NCI-H128 (cell line): ENCODE results near the gene MCM3.

Source experiments
- DNase-seq: peaks from one replicate; lab custom pipeline; 2025; ENCODE audit not compliant: unreplicated experiment; lab: John Stamatoyannopoulos, UW

Gene MCM3

GRCh38 chr6:52284460-52285176 is at the start of gene MCM3:
MCM3 (minus strand) TSS chr6:52284742; CDS start chr6:52284674, 68 bp downstream.
- DNase-seq, result peak; percentile 95

- DNase-seq, result no peak
These were observed 49.3 kb upstream of the MCM3 start for GRCh38 chr6:52333840-52334200.

- DNase-seq, result no peak
These were observed 47.4 kb upstream of the MCM3 start for GRCh38 chr6:52331793-52332457.

DNA sequence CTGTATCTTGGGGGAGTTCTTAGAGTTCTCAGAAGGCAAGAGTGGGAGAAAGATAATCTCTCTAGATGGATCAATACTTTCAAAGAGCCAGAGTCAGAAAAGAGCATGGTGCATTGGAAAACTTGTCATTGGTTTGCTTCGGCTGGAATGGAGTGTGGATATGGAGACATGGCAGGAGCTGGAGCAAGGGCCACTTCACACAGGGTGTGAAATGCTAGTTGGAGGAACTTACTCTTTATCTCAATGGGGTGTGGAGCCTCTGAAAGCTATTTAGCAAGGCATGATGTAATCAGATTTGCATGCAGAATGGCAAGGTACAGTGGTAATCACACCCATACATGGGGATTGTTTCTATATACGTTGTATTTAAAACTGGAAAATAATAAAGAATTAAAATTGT is 45.9 kb upstream of the MCM3 start:
- no peak for DNase-seq

- no peak for DNase-seq
These were observed 44.2 kb upstream of the MCM3 start for GRCh38 chr6:52328729-52329128.

DNA sequence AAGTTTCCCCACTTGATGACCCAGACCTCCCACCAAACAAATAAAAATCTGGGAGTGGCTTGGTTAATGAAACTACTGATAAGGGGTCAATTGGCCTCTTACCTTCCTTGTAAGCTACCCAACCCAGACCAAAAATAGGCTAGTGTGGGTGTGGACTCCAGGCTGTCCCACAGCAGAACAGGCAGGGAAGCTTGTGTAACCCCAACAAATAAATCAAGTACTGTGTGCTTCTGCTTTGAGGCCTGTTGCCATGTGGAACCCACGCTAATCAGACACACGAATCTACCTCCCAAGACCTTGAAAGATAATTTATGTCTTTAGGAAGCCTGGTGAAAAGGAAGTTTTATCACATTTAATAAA is 43.7 kb upstream of the MCM3 start:
- DNase-seq, result no peak

DNA sequence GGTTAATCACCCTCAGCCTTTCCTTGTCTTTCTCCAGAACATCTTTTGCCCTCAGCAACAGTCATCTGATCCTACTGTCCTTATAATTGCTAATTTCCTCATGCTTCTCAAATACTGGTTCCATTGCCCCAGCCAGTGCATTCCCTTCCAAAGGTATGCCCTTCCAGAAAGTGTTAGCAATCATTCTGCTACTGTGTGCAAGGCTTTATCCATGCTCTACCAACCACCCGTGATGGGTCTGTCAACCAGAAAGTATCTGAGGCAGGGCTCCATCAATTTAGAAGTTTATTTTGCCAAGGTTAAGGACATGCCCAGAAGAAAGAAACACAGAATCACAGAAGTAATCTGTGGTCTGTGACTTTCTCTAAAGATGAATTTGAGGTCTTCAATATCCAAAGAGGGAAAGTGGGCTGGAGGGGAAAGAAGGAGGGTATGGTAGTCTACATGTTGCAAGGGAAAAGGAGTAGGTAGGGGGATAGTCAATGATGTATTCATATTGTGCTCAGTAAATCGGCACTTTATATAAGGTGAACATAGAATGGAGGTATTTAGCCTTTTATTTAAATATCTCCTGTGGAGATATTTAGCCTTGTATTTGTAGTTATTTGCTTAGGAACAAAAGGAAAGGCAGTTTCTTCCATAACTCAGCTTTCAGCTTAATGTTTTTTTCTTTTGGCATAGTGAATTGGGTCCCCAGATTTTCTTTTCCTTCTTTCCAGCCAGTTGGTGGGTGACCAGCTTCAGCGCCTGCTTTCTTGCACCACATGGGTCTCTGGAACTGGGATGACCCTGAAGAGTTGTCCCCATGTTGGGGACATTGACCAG is 42.2 kb upstream of the MCM3 start:
- DNase-seq, result no peak

- no peak for DNase-seq
These were observed 41.3 kb upstream of the MCM3 start for GRCh38 chr6:52325695-52326471.

DNA sequence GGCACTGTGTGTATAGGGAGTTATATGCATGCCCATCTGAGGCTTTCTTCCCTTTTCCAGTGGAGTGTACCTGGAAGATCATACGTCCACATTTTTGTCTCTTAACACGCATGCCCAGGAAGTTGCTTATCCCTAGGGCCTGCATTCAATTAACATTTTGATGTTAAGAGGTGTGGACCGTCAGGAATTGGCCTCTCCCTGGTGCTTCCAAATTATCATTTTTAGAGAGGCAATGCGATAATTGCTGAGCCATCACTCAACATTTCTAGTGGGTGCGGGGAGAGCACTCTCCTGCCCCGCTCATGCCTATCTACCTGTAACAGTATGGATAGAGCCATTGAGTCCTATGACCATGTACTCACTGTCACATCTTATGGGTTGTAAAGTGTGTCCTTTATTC is 39.6 kb upstream of the MCM3 start:
- no peak for DNase-seq

DNA sequence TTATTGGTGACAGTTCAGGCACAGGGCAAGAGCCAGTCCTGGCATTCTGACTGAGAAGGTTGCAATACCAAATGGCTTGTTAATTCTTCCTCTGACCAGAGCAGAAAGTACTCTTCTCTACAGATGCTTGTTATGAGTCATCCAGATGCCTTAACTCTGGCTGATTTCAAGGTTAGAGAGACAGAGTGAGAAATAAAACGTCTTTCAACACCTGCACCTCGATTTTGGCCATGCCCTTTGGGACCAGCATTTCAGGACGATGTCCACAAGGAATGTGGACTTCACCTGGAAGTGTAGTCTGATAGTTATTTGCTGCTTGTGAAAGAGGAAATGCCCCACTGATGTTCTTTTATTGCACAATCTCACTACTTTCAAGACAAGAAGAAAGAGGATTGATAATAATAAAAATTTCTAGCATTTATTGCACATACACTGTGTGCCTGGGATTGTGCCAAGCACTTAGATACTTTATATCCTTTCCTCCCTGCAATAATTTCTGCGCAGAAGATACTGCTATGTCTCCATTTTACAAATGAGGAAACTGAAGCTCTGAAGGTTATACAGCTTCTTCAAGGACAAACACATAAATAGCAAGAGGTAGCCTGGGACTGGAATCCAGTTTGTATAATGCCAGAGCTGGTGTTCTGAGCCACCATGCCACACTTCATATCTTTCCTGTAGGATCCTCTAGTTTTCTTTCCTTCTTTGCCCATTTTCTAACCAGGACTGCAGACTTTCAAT is 33.5 kb upstream of the MCM3 start:
- no peak for DNase-seq

- DNase-seq, result no peak
These were observed 32.7 kb upstream of the MCM3 start for GRCh38 chr6:52317211-52317610.

- DNase-seq, result no peak
These were observed 30.2 kb upstream of the MCM3 start for GRCh38 chr6:52314752-52315151.

DNA sequence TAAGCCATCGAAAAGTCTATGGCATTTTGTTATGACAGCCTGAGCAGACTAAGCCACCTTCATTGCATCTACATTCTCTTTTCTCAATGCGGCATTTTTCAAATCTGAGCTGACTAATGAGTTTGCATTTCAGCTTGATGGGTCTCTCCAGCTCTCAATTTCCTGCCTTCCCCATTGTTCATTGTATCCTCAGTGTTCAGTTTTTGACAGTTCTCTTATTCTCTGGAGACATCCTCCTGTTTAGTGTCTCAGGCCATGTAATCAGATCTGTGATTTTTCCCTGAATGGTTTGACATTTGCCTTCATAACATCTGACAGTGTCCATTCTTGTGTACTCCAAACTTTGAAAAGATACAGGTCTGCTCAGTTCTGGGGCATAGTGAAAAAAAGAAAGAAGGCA is 27.9 kb upstream of the MCM3 start:
- no peak for DNase-seq

GRCh38 chr6:52310932-52311331 is 26.4 kb upstream of the MCM3 start:
- DNase-seq, result no peak

GRCh38 chr6:52307900-52308372 is 23.4 kb upstream of the MCM3 start:
- DNase-seq, result no peak

DNA sequence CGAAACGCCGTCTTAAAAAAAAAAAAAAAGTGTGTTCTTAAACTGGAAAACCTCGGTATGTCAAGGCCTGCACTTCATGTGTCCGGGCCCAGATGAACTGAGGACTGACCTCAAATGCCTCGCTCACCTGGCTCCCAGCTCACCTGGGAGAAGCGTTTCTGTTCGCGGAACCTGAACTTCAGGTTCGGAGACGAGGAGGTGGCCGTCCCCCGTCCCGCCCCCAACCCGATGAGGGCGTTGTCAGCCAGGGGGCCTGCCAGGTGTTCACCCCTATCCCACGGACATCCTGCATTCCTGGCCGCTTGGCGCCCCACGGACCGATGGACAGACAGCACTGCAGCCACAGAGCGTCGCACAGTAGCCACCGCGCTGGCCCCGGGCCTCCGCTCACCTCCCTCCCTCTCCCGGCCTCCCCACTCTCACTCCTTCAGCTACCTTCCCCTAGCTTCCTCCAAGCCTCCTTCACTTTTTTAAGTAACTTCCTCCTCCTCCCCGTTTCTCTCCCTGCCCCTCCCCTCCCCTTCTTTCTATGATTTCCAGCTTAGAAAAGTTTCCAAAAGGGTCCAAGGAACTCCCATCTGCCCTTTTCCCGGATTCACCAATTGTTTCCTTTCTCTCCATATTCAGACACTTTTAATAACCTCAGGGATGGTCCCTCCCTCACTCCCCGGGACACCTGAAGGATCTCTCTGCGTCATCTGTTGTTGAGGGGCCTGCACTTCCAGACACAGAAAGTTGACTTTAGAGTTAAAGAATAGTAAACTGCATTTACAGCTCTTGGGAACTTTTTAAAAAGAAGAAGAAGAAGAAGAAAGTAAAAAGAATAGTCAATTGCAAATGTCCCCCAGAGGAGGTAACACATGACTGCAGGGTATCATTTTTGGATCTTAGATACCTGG is 22.7 kb upstream of the MCM3 start:
- DNase-seq, result no peak

- no peak for DNase-seq
These were observed 21.6 kb upstream of the MCM3 start for GRCh38 chr6:52305948-52306767.

DNA sequence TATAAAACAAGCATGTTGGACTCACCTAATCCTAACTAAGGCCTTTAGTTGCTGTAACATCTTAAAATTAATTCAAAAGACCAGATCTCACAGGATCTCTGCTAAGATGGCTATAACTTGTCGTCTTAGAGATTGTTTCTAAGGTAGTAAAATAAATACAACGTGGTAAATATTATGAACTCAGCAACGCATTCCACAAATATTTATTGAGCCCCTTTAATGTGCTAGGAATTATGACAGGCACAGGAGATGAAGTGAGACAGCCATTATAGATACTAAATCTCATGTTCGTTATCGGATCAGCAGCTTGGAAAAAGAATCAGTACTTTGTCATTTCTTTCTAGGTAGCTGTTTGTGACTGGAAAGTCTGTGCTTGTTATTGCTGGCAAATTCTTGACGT is 20.9 kb upstream of the MCM3 start:
- DNase-seq, result no peak

GRCh38 chr6:52304983-52305390 is 20.4 kb upstream of the MCM3 start:
- DNase-seq, result no peak
